ENCODE measurements around the gene PODNL1. TPM values are rescaled to one million over a fixed set of nuclear protein-coding genes. Genes with fewer than 3 reads are reported as not detected.

The PODNL1 gene
- total and polyA plus RNA-seq, 2 of the 13 experiments (the other 11 are each of a cell fraction or from before 2014, with no cell fraction given): 0.18 TPM; not detected in 1

DNA sequence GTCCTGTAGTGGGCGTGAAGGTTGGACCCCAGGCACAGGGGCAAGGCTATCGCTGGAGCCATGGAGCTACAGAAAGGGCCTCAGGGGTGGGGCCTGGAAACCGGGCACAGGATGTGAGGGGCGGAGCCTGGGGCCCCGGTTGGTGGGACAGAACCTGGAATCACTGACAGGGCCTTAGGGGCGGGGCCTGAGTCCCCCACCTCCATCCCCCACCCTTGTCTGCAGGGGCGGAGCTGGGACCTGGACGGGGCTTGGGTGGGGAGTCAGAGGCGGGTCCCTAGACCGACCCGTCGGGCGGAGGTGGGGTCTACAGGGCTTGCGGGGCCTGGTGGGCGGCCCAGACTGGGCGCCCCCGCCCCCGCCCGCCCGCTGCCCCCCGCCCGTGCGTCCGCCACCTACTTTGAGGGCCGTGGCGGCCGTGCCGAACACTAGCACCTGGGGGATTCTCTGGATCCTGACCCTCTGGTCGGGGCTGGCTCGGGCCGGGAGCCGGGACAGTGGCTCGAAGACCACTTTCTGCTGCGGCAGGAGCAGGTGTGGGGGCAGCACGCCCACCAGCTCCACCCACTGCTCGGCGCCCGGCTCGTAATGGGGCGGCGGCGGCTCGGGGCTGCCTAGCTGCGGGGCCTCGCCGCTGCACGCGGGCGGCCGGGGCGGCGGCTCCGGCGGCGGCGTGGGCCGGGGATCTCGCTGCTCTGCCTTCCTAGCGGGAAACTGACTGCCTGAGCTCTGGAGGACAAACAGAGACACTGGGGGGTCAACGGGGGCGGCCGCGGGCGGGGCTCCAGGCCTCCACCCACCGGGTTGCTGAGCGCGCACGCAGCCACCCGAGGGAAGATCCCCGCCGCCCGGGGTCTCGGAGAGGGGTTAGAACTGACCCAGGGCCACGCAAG, 40.4 kb upstream of the PODNL1 start (continued):
- no peak for TF ChIP-seq ZNF160 (CRISPR knock-in tag; IDR thresholded peaks at IDR 0.05)

DNA sequence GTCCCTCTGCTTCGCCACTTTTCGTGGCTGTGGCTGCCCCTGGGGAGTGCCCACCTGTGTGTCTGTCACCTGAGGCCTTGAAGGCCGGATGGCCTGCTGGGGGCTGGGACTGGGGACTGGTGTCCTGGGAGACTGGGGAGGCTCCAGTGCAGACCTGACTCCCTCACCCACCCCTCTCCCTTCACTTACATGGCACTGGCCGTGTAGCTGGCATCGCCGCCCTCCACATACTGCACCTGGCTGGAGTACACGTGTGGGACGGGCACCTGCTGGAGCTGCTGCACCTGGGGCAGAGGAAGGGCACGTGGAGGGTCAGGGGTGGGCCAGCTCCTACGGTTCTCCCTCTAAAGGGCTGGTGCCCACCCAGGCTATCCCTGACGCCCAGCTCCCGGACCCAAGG, 39.6 kb upstream of the PODNL1 start:
- WGBS (ENCODE audit: low lambda C conversion rate): 100% methylated on average over 6 of the region's 12 CpGs
- DNase-seq (ENCODE audit: low spot score) (no peak), ATAC-seq (no peak), FAIRE-seq (no peak)
- POLR2A ChIA-PET: no interaction called here
- peak; percentile 33 for TF ChIP-seq AGO2 (optimal IDR thresholded peaks at IDR 0.05; ENCODE audit: low read depth, low read length)
- TF ChIP-seq, protein P1, sequence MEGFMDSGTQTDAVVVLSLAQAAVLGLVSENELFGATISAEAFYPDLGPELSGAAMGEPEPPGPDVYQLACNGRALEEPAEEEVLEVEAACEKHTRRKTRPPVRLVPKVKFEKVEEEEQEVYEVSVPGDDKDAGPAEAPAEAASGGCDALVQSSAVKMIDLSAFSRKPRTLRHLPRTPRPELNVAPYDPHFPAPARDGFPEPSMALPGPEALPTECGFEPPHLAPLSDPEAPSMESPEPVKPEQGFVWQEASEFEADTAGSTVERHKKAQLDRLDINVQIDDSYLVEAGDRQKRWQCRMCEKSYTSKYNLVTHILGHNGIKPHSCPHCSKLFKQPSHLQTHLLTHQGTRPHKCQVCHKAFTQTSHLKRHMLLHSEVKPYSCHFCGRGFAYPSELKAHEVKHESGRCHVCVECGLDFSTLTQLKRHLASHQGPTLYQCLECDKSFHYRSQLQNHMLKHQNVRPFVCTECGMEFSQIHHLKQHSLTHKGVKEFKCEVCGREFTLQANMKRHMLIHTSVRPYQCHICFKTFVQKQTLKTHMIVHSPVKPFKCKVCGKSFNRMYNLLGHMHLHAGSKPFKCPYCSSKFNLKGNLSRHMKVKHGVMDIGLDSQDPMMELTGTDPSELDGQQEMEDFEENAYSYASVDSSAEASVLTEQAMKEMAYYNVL (CRISPR knock-in tag; IDR thresholded peaks at IDR 0.05; ENCODE audit: borderline replicate concordance): no peak
- Histone ChIP-seq H3K27me3 (ENCODE audit: control insufficient read depth in 1 of 2, insufficient read depth in 2 of 2, low read length in 2 of 2) (no peaks in the 10 kb centered on the region), H3K4me3 (replicated peaks in 1 of 3; ENCODE audit: insufficient read depth in 1 of 3, low read depth in 2 of 3, low read length in 3 of 3) (no peak overlapping the region), H2AFZ (ENCODE audit: low read length) (no peak overlapping the region), H3K9me3 (ENCODE audit: low read length) (no peaks in the 10 kb centered on the region), H3K4me2 (ENCODE audit: low read depth, low read length) (no peak overlapping the region), H3K9ac (ENCODE audit: insufficient read depth, low read depth, low read length) (no peak overlapping the region), H4K20me1 (ENCODE audit: insufficient read depth, low read length) (no peaks in the 10 kb centered on the region), H3K36me3 (replicated peaks in 1 of 2; ENCODE audit: control insufficient read depth in 1 of 2, insufficient read depth in 2 of 2, low read length in 2 of 2) (peaks cover 10 to 23% of the 10 kb centered on the region in 2 experiments; a peak in 4 of 5 replicates), H3K79me2 (ENCODE audit: insufficient read depth, low read length) (no peaks in the 10 kb centered on the region), H3K4me1 (ENCODE audit: insufficient read depth, low read length) (no peaks in the 10 kb centered on the region), H3K27ac (ENCODE audit: extremely low read length, insufficient read depth, low read length) (no peak overlapping the region)
- in situ Hi-C loops (cut with HindIII; ENCODE audit: extremely low pct_ligation_motif_present, low pct_unique_long_range_greater_than_20kb): no loop called here
- CTCF ChIA-PET (ENCODE audit: low intra/inter-chr PET ratio, low total read pairs): no interaction called here
- no TSS peak for BruUV-seq (replicated peaks)
- intact Hi-C loops (cut with micrococcal nuclease; ENCODE audit: unreplicated experiment): no loop called here
